ENCODE measurements around the gene ZNF185.

The ZNF185 gene

GRCh38 chrX:152897222-152898131 lies at the start of gene ZNF185:
ZNF185 (plus strand) TSS chrX:152898067; CDS start chrX:152914490, 16,423 bp downstream.
- TF ChIP-seq CTCF (IDR thresholded peaks at IDR 0.05) = no peak

- no peak for TF ChIP-seq CTCF (IDR thresholded peaks at IDR 0.05)
Observed at GRCh38 chrX:152850465-152850864, 47.4 kb upstream of the ZNF185 start.

- no peak for TF ChIP-seq CTCF (IDR thresholded peaks at IDR 0.05)
Observed at GRCh38 chrX:152853986-152854385, 43.9 kb upstream of the ZNF185 start.

- no peak for TF ChIP-seq CTCF (IDR thresholded peaks at IDR 0.05)
Observed at GRCh38 chrX:152861116-152861515, 36.8 kb upstream of the ZNF185 start.

- TF ChIP-seq CTCF (IDR thresholded peaks at IDR 0.05) = no peak
Observed at GRCh38 chrX:152861826-152862225, 36.0 kb upstream of the ZNF185 start.

- TF ChIP-seq CTCF (IDR thresholded peaks at IDR 0.05) = no peak
Observed at GRCh38 chrX:152865232-152865920, 32.5 kb upstream of the ZNF185 start.

GRCh38 chrX:152866386-152866785 lies 31.5 kb upstream of the ZNF185 start:
- TF ChIP-seq CTCF (IDR thresholded peaks at IDR 0.05) = no peak

Measured in LNCAP (cell line).